ENCODE data around the gene SLC7A6. TPM values are rescaled to one million over a fixed set of nuclear protein-coding genes. Genes with fewer than 3 reads are reported as not detected.

The SLC7A6 gene
- total and polyA plus RNA-seq, 2 of the 8 experiments (the other 6 are each of a cell fraction or from before 2014, with no cell fraction given) = 28.0 to 37.8 TPM

- H3K4me1 ChIP-seq (replicated peaks in 1 of 4; ENCODE audit: control insufficient read depth in 3 of 4, insufficient read depth in 4 of 4, low read length in 3 of 4) = no peaks in the 10 kb centered on the region; a peak in 1 of 7 replicates
- no peaks in the 10 kb centered on the region for H3K23me2 ChIP-seq (ENCODE audit: low read depth, low read length)
- H2AK5ac ChIP-seq (ENCODE audit: low read depth, low read length) = no peak overlapping the region
- TF ChIP-seq ATF2 (IDR thresholded peaks at IDR 0.05; ENCODE audit: low read length) (no peak), E2F6 (IDR thresholded peaks at IDR 0.05) (no peak), RAD21 (IDR thresholded peaks at IDR 0.05 in 1 of 2, conservative IDR thresholded peaks at IDR 0.05 in 1 of 2; ENCODE audit: low read depth in 2 of 2, low read length in 2 of 2) (no peak)
- no peak overlapping the region for H3K18ac ChIP-seq (ENCODE audit: extremely low read depth, low read length)
- H3K9me3 ChIP-seq (ENCODE audit: insufficient read depth in 2 of 2, low read depth in 1 of 2, low read length in 1 of 2) = no peaks in the 10 kb centered on the region
- FAIRE-seq (no peak), DNase-seq (ENCODE audit: low read depth in 1 of 2, low spot score in 2 of 2) (no peak)
- H2AFZ ChIP-seq (ENCODE audit: low read length) = no peak overlapping the region
- H2BK120ac ChIP-seq (replicated peaks; ENCODE audit: low read depth, low read length) = no peak overlapping the region
- no peak overlapping the region for H4K91ac ChIP-seq (replicated peaks; ENCODE audit: insufficient read length, low read length)
- H3K27me3 ChIP-seq (replicated peaks in 1 of 4; ENCODE audit: control insufficient read depth in 3 of 4, extremely low read depth in 1 of 4, insufficient read depth in 3 of 4, low read length in 3 of 4) = no peaks in the 10 kb centered on the region
- H2BK12ac ChIP-seq (ENCODE audit: low read depth, low read length) = no peak overlapping the region
- H3K23ac ChIP-seq (ENCODE audit: insufficient read length) = no peak overlapping the region
- H4K5ac ChIP-seq (ENCODE audit: insufficient read length, low read depth, low read length) = no peak overlapping the region
- H3K79me2 ChIP-seq (ENCODE audit: control insufficient read depth in 1 of 2, insufficient read depth in 2 of 2, low read length in 2 of 2) = no peaks in the 10 kb centered on the region
- no peak overlapping the region for H2BK15ac ChIP-seq (ENCODE audit: low read length)
- H4K20me1 ChIP-seq (replicated peaks in 1 of 2; ENCODE audit: control insufficient read depth in 1 of 2, insufficient read depth in 2 of 2, low read length in 2 of 2) = peaks cover 0 to 2% of the 10 kb centered on the region in 2 experiments
- no peak overlapping the region for H2BK20ac ChIP-seq (ENCODE audit: low read length)
- H3K4me2 ChIP-seq (ENCODE audit: insufficient read depth in 1 of 2, low read depth in 2 of 2, low read length in 2 of 2) = no peak overlapping the region
- no peak overlapping the region for H3K4ac ChIP-seq (replicated peaks; ENCODE audit: insufficient read length, low read depth, low read length)
- H3K56ac ChIP-seq (replicated peaks; ENCODE audit: insufficient read length, low read depth, low read length) = no peak overlapping the region
- H3K14ac ChIP-seq (ENCODE audit: insufficient read length) = no peak overlapping the region
- WGBS, 2 experiments (ENCODE audit: extremely low coverage in 1 of 2, insufficient coverage in 1 of 2, insufficient read length in 1 of 2, insufficient replicate concordance in 2 of 2, low coverage in 1 of 2, low lambda C conversion rate in 2 of 2, missing lambda C conversion rate in 1 of 2) = 94% methylated on average over 18 of the region's 18 CpGs; no CpG with 5 or more reads in 1 of the 2 experiments
- H3K36me3 ChIP-seq (ENCODE audit: control insufficient read depth in 2 of 4, insufficient read depth in 4 of 4, low read length in 3 of 4) = peaks cover 0 to 4% (median 2%) of the 10 kb centered on the region in 4 experiments; a peak in 5 of 8 replicates
- H2BK5ac ChIP-seq (ENCODE audit: low read depth, low read length) = no peak overlapping the region
- no peak overlapping the region for H4K8ac ChIP-seq (ENCODE audit: extremely low read depth, insufficient read depth, low read length)
- ChIA-PET POLR2A (ENCODE audit: partially characterized antibody) (interaction anchor here (0.6 to 0.8 kb wide), 2 partner anchors 41 to 407 kb away, joined by 3 read pairs; no protein-coding TSS in a partner anchor), CTCF (ENCODE audit: partially characterized antibody) (interaction anchor here (0.6 to 1.1 kb wide), 5 partner anchors 8 to 56 kb away, joined by 3 to 4 read pairs (median 3); partner anchors contain the start of genes PRMT7 and SLC7A6OS)
- no peaks in the 10 kb centered on the region for H3K79me1 ChIP-seq (ENCODE audit: low read depth, low read length)
- no peak overlapping the region for H3K4me3 ChIP-seq (ENCODE audit: extremely low read depth in 1 of 4, insufficient read depth in 2 of 4, low read depth in 3 of 4, low read length in 4 of 4)
- no peak overlapping the region for H3K27ac ChIP-seq (ENCODE audit: low read depth, low read length)
- no peak overlapping the region for H3K9ac ChIP-seq (replicated peaks in 1 of 4; ENCODE audit: extremely low read depth in 1 of 4, low read depth in 3 of 4, low read length in 3 of 4)
Observed at GRCh38 chr16:68255712-68256111, 8.6 kb upstream of the SLC7A6 start.
